ENCODE results near the gene NEK6. TPM values are rescaled to one million over a fixed set of nuclear protein-coding genes. Genes with fewer than 3 reads are reported as not detected.

NEK6 gene
- total and polyA plus RNA-seq, 10 of the 15 experiments (the other 5 are each of a cell fraction or from before 2014, with no cell fraction given), result 31.3 to 161 (median 89.2) TPM

DNA sequence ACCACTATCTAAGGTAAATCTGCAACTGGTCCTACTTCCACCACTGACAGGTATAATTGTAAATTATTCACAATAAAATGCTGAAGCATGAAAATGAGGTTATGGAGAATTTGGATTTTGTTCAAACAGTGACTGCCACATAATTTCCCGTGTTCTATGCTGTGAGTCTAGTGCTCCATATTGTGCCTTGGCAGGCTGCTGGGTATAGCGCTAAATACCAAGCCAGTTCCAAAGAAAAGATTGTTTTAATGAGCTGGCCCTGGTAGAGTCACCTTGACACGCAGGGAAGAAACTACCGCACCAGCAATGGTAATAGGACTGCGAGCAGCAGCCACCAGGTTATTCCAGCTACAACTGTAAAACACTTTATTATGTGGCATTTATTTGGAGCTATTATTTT is 127.1 kb downstream of the NEK6 start:
- H3K27me3 ChIP-seq (replicated peaks in 1 of 2; ENCODE audit: control insufficient read depth in 2 of 2, insufficient read depth in 2 of 2, low read length in 1 of 2), result no peaks in the 10 kb centered on the region
- no peak overlapping the region for H3K27ac ChIP-seq (ENCODE audit: control insufficient read depth, insufficient read depth)
- H2AFZ ChIP-seq (ENCODE audit: control insufficient read depth, low read depth, low read length), result no peak overlapping the region
- FAIRE-seq (no peak), DNase-seq (ENCODE audit: low read depth, low spot score) (no peak), ATAC-seq (no peak)
- in situ Hi-C loops (cut with MboI) (no loop called here), intact Hi-C loops (cut with micrococcal nuclease; ENCODE audit: unreplicated experiment) (loop anchor here (10.0 kb wide), 1 partner anchor 260 kb away; no protein-coding TSS in a partner anchor)
- no peaks in the 10 kb centered on the region for H3K9me3 ChIP-seq (replicated peaks; ENCODE audit: control insufficient read depth, insufficient read depth, low read length)
- H4K20me1 ChIP-seq (ENCODE audit: control insufficient read depth, insufficient read depth), result no peaks in the 10 kb centered on the region
- no peak overlapping the region for H3K4me3 ChIP-seq
- H3K4me1 ChIP-seq (ENCODE audit: control insufficient read depth, insufficient read depth, low read length), result no peaks in the 10 kb centered on the region
- no peak overlapping the region for H3K9ac ChIP-seq (ENCODE audit: control insufficient read depth, insufficient read depth, low read length)
- H3K79me2 ChIP-seq (ENCODE audit: control insufficient read depth, insufficient read depth, low read length), result peaks cover 18% of the 10 kb centered on the region
- ChIA-PET CTCF (interaction anchor here (0.6 to 4.4 kb wide), 5 partner anchors 9 to 258 kb away, joined by 3 to 33 read pairs (median 3); no protein-coding TSS in a partner anchor), SMC1A (ENCODE audit: uncharacterized antibody, unreplicated experiment) (interaction anchor here (0.8 to 1.4 kb wide), 5 partner anchors 11 to 269 kb away, joined by 3 to 4 read pairs (median 3); no protein-coding TSS in a partner anchor), POLR2A (no interaction called here), RAD21 (ENCODE audit: unreplicated experiment) (interaction anchor here (0.6 to 1.2 kb wide), 3 partner anchors 10 to 259 kb away, joined by 3 to 5 read pairs (median 3); no protein-coding TSS in a partner anchor)
- no TSS peak for BruUV-seq (replicated peaks)
- H3K36me3 ChIP-seq (ENCODE audit: control insufficient read depth in 2 of 2, insufficient read depth in 2 of 2, low read length in 1 of 2), result peaks cover 4 to 12% of the 10 kb centered on the region in 2 experiments
- H3K4me2 ChIP-seq (ENCODE audit: control insufficient read depth, insufficient read depth), result no peak overlapping the region
- WGBS (ENCODE audit: insufficient coverage, insufficient replicate concordance, low lambda C conversion rate, missing lambda C conversion rate), result over 99% methylated on average over 5 of the region's 5 CpGs
- TF ChIP-seq POLR2A (IDR thresholded peaks at IDR 0.05; ENCODE audit: low read depth, low read length) (no peak), LARP7 (IDR thresholded peaks at IDR 0.05) (no peak), NRF1 (conservative IDR thresholded peaks at IDR 0.05; ENCODE audit: low read depth, low read length) (no peak), GABPA (IDR thresholded peaks at IDR 0.05; ENCODE audit: low read depth) (no peak), SUPT20H (IDR thresholded peaks at IDR 0.05; ENCODE audit: borderline replicate concordance, control insufficient read depth, low read depth, low read length) (no peak), SRF (IDR thresholded peaks at IDR 0.05; ENCODE audit: low read depth in 2 of 2, low read length in 2 of 2) (no peak), RELA (IDR thresholded peaks at IDR 0.05; ENCODE audit: borderline replicate concordance, partially characterized antibody) (no peak), NFYB (IDR thresholded peaks at IDR 0.05; ENCODE audit: insufficient read depth, low read depth, low read length) (no peak), KLF5 (IDR thresholded peaks at IDR 0.05; ENCODE audit: partially characterized antibody) (no peak), FOXK2 (IDR thresholded peaks at IDR 0.05) (no peak), RFX5 (IDR thresholded peaks at IDR 0.05; ENCODE audit: low read depth, low read length) (no peak), MTA2 (IDR thresholded peaks at IDR 0.05; ENCODE audit: low read depth) (no peak)
- TF ChIP-seq, protein P1, sequence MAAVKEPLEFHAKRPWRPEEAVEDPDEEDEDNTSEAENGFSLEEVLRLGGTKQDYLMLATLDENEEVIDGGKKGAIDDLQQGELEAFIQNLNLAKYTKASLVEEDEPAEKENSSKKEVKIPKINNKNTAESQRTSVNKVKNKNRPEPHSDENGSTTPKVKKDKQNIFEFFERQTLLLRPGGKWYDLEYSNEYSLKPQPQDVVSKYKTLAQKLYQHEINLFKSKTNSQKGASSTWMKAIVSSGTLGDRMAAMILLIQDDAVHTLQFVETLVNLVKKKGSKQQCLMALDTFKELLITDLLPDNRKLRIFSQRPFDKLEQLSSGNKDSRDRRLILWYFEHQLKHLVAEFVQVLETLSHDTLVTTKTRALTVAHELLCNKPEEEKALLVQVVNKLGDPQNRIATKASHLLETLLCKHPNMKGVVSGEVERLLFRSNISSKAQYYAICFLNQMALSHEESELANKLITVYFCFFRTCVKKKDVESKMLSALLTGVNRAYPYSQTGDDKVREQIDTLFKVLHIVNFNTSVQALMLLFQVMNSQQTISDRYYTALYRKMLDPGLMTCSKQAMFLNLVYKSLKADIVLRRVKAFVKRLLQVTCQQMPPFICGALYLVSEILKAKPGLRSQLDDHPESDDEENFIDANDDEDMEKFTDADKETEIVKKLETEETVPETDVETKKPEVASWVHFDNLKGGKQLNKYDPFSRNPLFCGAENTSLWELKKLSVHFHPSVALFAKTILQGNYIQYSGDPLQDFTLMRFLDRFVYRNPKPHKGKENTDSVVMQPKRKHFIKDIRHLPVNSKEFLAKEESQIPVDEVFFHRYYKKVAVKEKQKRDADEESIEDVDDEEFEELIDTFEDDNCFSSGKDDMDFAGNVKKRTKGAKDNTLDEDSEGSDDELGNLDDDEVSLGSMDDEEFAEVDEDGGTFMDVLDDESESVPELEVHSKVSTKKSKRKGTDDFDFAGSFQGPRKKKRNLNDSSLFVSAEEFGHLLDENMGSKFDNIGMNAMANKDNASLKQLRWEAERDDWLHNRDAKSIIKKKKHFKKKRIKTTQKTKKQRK (IDR thresholded peaks at IDR 0.05; ENCODE audit: low read depth, low read length), result no peak
- TF ChIP-seq, protein P2, sequence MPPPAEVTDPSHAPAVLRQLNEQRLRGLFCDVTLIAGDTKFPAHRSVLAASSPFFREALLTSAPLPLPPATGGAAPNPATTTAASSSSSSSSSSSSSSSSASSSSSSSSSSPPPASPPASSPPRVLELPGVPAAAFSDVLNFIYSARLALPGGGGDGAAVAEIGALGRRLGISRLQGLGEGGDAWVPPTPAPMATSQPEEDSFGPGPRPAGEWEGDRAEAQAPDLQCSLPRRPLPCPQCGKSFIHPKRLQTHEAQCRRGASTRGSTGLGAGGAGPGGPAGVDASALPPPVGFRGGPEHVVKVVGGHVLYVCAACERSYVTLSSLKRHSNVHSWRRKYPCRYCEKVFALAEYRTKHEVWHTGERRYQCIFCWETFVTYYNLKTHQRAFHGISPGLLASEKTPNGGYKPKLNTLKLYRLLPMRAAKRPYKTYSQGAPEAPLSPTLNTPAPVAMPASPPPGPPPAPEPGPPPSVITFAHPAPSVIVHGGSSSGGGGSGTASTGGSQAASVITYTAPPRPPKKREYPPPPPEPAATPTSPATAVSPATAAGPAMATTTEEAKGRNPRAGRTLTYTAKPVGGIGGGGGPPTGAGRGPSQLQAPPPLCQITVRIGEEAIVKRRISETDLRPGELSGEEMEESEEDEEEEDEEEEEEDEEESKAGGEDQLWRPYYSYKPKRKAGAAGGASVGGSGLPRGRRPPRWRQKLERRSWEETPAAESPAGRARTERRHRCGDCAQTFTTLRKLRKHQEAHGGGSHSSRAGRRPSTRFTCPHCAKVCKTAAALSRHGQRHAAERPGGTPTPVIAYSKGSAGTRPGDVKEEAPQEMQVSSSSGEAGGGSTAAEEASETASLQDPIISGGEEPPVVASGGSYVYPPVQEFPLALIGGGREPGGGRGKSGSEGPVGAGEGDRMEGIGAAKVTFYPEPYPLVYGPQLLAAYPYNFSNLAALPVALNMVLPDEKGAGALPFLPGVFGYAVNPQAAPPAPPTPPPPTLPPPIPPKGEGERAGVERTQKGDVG (CRISPR knock-in tag; IDR thresholded peaks at IDR 0.05), result no peak
- TF ChIP-seq, protein P3, sequence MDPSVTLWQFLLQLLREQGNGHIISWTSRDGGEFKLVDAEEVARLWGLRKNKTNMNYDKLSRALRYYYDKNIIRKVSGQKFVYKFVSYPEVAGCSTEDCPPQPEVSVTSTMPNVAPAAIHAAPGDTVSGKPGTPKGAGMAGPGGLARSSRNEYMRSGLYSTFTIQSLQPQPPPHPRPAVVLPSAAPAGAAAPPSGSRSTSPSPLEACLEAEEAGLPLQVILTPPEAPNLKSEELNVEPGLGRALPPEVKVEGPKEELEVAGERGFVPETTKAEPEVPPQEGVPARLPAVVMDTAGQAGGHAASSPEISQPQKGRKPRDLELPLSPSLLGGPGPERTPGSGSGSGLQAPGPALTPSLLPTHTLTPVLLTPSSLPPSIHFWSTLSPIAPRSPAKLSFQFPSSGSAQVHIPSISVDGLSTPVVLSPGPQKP (IDR thresholded peaks at IDR 0.05; ENCODE audit: low read depth, low read length), result no peak
- TF ChIP-seq, protein P4, sequence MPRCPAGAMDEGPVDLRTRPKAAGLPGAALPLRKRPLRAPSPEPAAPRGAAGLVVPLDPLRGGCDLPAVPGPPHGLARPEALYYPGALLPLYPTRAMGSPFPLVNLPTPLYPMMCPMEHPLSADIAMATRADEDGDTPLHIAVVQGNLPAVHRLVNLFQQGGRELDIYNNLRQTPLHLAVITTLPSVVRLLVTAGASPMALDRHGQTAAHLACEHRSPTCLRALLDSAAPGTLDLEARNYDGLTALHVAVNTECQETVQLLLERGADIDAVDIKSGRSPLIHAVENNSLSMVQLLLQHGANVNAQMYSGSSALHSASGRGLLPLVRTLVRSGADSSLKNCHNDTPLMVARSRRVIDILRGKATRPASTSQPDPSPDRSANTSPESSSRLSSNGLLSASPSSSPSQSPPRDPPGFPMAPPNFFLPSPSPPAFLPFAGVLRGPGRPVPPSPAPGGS (IDR thresholded peaks at IDR 0.05; ENCODE audit: borderline replicate concordance, insufficient read depth, low read depth, low read length, poor library complexity, severe bottlenecking), result no peak

Data from GM12878 (cell line).